ENCODE measurements around the gene FOXO1.

The FOXO1 gene

DNA sequence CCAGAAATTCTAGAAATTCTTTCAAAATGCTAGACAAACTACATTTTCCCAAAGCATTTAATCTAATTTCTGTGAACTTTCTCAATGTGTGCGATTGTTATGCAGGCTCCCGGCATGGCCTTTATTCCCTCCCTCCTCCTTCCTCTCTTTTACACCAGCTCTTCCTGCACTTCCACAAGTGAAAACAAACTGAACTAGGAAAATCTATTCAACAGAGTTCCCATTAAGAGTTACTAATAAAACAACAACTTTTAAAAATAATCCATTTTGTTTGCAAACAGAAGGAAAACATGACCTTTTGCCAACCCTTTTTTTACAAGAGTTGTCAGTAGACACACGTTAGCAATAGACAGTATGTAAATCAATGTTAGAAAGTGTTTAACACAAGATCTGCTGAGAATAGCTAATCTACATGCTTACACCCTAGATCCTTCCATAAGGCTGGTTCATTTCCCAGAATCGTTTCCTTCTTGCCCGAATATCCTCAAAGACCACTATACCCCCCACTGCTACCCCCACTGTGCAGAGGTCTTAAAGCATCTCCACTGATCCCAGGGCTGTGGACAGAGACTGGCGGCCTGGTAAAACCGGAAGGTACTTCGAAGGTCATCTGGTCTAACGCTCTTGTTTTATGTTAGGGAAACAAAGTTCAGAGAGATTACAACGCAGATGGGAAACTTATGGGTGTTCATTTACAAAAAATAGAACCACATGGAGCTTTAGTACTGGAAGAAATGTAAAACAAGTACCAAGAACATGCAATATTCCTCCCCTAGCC lies 98.0 kb downstream of the FOXO1 start:
- TF ChIP-seq RAD21 (IDR thresholded peaks at IDR 0.05; ENCODE audit: low read depth) (no peak), YY1 (IDR thresholded peaks at IDR 0.05; ENCODE audit: low read depth) (no peak), NFIC (IDR thresholded peaks at IDR 0.05) (no peak), TCF12 (IDR thresholded peaks at IDR 0.05; ENCODE audit: low read depth) (no peak)
- TF ChIP-seq, protein P1, sequence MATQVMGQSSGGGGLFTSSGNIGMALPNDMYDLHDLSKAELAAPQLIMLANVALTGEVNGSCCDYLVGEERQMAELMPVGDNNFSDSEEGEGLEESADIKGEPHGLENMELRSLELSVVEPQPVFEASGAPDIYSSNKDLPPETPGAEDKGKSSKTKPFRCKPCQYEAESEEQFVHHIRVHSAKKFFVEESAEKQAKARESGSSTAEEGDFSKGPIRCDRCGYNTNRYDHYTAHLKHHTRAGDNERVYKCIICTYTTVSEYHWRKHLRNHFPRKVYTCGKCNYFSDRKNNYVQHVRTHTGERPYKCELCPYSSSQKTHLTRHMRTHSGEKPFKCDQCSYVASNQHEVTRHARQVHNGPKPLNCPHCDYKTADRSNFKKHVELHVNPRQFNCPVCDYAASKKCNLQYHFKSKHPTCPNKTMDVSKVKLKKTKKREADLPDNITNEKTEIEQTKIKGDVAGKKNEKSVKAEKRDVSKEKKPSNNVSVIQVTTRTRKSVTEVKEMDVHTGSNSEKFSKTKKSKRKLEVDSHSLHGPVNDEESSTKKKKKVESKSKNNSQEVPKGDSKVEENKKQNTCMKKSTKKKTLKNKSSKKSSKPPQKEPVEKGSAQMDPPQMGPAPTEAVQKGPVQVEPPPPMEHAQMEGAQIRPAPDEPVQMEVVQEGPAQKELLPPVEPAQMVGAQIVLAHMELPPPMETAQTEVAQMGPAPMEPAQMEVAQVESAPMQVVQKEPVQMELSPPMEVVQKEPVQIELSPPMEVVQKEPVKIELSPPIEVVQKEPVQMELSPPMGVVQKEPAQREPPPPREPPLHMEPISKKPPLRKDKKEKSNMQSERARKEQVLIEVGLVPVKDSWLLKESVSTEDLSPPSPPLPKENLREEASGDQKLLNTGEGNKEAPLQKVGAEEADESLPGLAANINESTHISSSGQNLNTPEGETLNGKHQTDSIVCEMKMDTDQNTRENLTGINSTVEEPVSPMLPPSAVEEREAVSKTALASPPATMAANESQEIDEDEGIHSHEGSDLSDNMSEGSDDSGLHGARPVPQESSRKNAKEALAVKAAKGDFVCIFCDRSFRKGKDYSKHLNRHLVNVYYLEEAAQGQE (IDR thresholded peaks at IDR 0.05; ENCODE audit: low read depth) = no peak
- TF ChIP-seq, protein P2, sequence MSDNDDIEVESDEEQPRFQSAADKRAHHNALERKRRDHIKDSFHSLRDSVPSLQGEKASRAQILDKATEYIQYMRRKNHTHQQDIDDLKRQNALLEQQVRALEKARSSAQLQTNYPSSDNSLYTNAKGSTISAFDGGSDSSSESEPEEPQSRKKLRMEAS (IDR thresholded peaks at IDR 0.05) = no peak

DNA sequence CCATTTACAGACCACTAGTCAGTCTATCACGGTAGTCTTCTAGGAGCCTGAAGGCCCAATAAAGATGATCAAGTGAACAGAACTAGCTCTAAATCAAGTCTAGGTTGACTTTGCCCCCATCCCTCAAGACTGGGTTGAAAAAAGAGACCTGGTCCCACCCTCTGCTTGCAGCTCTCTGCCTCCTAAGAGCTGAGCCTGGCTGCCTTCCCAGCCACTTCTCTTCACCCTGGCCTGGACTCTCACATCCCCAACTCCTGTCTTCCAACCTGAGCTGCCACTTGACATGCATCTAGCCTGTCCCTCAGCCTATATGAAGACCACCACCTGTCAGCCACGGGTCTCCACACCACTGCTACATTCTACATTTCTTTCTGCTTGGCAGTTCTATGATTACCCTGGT lies 99.6 kb downstream of the FOXO1 start:
- TF ChIP-seq NFIC (IDR thresholded peaks at IDR 0.05) (no peak), ZBTB7A (IDR thresholded peaks at IDR 0.05; ENCODE audit: low read depth) (no peak), EP300 (IDR thresholded peaks at IDR 0.05; ENCODE audit: borderline replicate concordance) (no peak), RAD21 (IDR thresholded peaks at IDR 0.05; ENCODE audit: low read depth) (no peak), FOXM1 (IDR thresholded peaks at IDR 0.05; ENCODE audit: borderline replicate concordance, low read depth) (no peak), CREB1 (IDR thresholded peaks at IDR 0.05; ENCODE audit: low read depth) (no peak), TEAD4 (IDR thresholded peaks at IDR 0.05) (no peak), TCF12 (IDR thresholded peaks at IDR 0.05; ENCODE audit: low read depth) (no peak), TAF1 (IDR thresholded peaks at IDR 0.05; ENCODE audit: low read depth) (no peak), EGR1 (IDR thresholded peaks at IDR 0.05) (no peak)
- TF ChIP-seq, protein P3, sequence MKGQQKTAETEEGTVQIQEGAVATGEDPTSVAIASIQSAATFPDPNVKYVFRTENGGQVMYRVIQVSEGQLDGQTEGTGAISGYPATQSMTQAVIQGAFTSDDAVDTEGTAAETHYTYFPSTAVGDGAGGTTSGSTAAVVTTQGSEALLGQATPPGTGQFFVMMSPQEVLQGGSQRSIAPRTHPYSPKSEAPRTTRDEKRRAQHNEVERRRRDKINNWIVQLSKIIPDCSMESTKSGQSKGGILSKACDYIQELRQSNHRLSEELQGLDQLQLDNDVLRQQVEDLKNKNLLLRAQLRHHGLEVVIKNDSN (IDR thresholded peaks at IDR 0.05) = no peak
- TF ChIP-seq, protein P2 (IDR thresholded peaks at IDR 0.05) = no peak
- TF ChIP-seq, protein P1 (IDR thresholded peaks at IDR 0.05; ENCODE audit: low read depth) = no peak

DNA sequence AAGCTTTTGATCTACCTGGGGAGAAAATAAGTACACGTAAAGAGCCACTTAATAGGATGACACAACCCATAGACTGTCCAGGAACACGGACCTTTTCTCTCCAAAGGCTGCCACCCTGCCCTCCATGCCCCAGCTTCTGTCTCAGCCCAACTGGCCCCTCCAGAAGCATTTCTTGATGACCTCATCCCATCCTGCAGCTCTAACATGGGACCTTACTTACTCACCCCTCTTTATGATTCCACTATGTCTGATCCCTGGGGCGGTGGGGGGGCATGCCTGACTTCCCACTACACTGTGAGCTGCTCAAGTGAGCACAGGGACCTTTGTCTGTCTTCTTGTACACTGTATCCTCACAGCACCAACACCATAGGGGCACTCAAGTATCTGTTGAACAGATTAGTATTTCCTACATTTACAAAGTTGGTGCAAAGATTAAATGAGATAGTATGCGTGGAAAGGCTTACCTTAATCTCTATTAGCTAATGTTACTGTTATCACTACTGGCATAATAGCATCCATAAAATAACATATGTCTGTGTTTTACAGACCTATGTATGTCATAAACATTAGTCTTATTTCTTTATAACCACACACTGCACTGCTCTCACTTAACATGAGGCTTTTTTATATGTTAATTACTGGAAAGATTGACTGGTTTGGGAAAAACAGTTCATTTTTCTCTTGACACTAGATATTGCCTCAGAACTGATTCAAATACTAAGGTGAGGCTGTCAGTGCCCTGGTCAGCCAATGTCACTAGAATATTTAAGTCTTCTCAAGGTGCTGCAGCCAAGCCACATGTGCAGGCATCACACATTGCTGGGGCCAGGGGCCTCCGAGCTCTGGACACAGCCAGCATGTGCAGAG lies 100.9 kb downstream of the FOXO1 start:
- TF ChIP-seq FOXM1 (IDR thresholded peaks at IDR 0.05; ENCODE audit: borderline replicate concordance, low read depth) (no peak), CREB1 (IDR thresholded peaks at IDR 0.05; ENCODE audit: low read depth) (no peak), YY1 (IDR thresholded peaks at IDR 0.05; ENCODE audit: low read depth) (no peak), EP300 (IDR thresholded peaks at IDR 0.05; ENCODE audit: borderline replicate concordance) (no peak), TEAD4 (IDR thresholded peaks at IDR 0.05) (no peak), EGR1 (IDR thresholded peaks at IDR 0.05) (no peak), CEBPB (IDR thresholded peaks at IDR 0.05) (no peak), TCF12 (IDR thresholded peaks at IDR 0.05; ENCODE audit: low read depth) (no peak), RAD21 (IDR thresholded peaks at IDR 0.05; ENCODE audit: low read depth) (no peak), NFIC (IDR thresholded peaks at IDR 0.05) (no peak), TAF1 (IDR thresholded peaks at IDR 0.05; ENCODE audit: low read depth) (no peak), ZBTB7A (IDR thresholded peaks at IDR 0.05; ENCODE audit: low read depth) (no peak)
- TF ChIP-seq, protein P2 (IDR thresholded peaks at IDR 0.05) = no peak
- TF ChIP-seq, protein P3 (IDR thresholded peaks at IDR 0.05) = no peak
- TF ChIP-seq, protein P1 (IDR thresholded peaks at IDR 0.05; ENCODE audit: low read depth) = no peak
